RWPE2 (cell line): ENCODE results near the gene SPATA1.
"Not testable (repeated sequence)": the region's sequence is repeated elsewhere in the genome, so short reads cannot be mapped to it uniquely, and the experiment has no call there.

Source experiments
- ATAC-seq: fragments of 200-7000 bp; cut with Tn5 transposase; 3 replicates; pipeline ENCODE4 v1.9.1; 2021; ENCODE audit warnings: low read depth
- DNase-seq: peaks from one replicate; pipeline ENCODE4 v3.0.0-alpha.2; 2020; ENCODE audit warnings: low spot score
- H3K27ac ChIP-seq: fragments of 450-650 bp; 2 replicates; pipeline ENCODE4 v1.5.1; 2017; ENCODE audit warnings: mild to moderate bottlenecking; ENCODE audit not compliant: poor library complexity, severe bottlenecking
- H3K27me3 ChIP-seq: fragments of 250-450 bp; sonication (Bioruptor Pico); 2 replicates; pipeline ENCODE4 v1.5.1; 2021; ENCODE audit warnings: mild to moderate bottlenecking, moderate library complexity; ENCODE audit not compliant: insufficient read depth, poor library complexity, severe bottlenecking
- H3K36me3 ChIP-seq: fragments of 250-450 bp; sonication (Bioruptor Pico); 2 replicates; pipeline ENCODE4 v1.5.1; 2020; ENCODE audit warnings: low read depth, mild to moderate bottlenecking, moderate library complexity
- H3K4me1 ChIP-seq: fragments of 250-450 bp; sonication (Bioruptor Pico); 2 replicates; pipeline ENCODE4 v1.5.1; 2021; ENCODE audit warnings: mild to moderate bottlenecking, moderate library complexity; ENCODE audit not compliant: insufficient read depth, poor library complexity, severe bottlenecking
- H3K4me3 ChIP-seq: fragments of 250-450 bp; sonication (Bioruptor Pico); 2 replicates; pipeline ENCODE4 v1.5.1; 2021; ENCODE audit warnings: mild to moderate bottlenecking, moderate library complexity; ENCODE audit not compliant: severe bottlenecking
- H3K9me3 ChIP-seq: fragments of 250-450 bp; sonication (Bioruptor Pico); 2 replicates; pipeline ENCODE4 v1.5.1; 2021; ENCODE audit warnings: mild to moderate bottlenecking, moderate library complexity; ENCODE audit not compliant: severe bottlenecking
- CTCF ChIP-seq: fragments of 450-650 bp; IDR thresholded peaks from one replicate; pipeline ENCODE4 v1.5.1; 2017; ENCODE audit warnings: mild to moderate bottlenecking, moderate library complexity; ENCODE audit not compliant: poor library complexity, severe bottlenecking

Gene SPATA1

DNA sequence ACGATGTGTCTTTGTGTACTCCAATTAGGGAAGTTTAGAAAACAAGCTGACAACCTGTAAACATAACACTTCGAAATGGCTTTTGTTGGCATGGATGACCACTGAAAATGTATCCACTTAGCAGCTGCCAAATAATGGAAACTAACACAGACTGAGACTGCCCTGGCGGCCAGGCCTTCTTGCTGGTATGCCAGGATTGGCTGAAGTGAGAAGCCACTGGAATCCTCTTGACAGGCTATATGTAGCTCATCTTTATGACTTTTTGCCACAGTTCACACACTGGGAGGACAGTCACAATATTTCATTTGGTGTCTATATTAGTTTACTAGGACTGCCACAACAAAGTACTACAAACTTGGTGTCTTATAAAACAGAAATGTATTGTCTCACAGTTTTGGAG is 80.9 kb downstream of the SPATA1 start:
- H3K27me3 ChIP-seq, result no peaks in the 10 kb centered on the region
- TF ChIP-seq CTCF, result no peak
- H3K9me3 ChIP-seq, result no peaks in the 10 kb centered on the region
- no peak overlapping the region for H3K27ac ChIP-seq
- ATAC-seq (no peak), DNase-seq (no peak)
- H3K36me3 ChIP-seq, result no peaks in the 10 kb centered on the region
- H3K4me3 ChIP-seq, result no peak overlapping the region
- H3K4me1 ChIP-seq, result peaks cover 4% of the 10 kb centered on the region

DNA sequence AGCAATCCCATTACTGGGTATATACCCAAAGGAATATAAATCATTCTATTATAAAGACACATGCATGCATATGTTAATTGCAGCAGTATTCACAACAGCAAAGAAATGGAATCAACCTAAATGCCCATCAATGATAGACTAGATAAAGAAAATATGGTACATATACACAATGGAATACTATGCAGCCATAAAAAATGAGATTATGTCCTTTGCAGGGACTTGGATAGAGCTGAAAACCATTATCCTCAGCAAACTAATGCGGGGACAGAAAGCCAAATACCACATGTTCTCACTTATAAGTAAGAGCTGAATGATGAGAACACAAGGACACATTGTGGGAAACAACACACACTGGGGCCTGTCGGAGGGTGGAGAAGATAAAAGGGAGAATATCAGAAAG is 88.8 kb downstream of the SPATA1 start:
- H3K4me1 ChIP-seq, result peaks cover 11% of the 10 kb centered on the region
- DNase-seq, H3K27ac ChIP-seq, H3K36me3 ChIP-seq, H3K27me3 ChIP-seq, H3K4me3 ChIP-seq, H3K9me3 ChIP-seq, ATAC-seq: not testable (repeated sequence)

GRCh38 chr1:84597011-84597410 is 90.8 kb downstream of the SPATA1 start:
- Histone ChIP-seq H3K36me3 (no peaks in the 10 kb centered on the region), H3K4me1 (peaks cover 13% of the 10 kb centered on the region), H3K4me3 (no peak overlapping the region), H3K27ac (no peak overlapping the region), H3K9me3 (no peaks in the 10 kb centered on the region), H3K27me3 (no peaks in the 10 kb centered on the region)
- ATAC-seq, result no peak
- DNase-seq, result no peak
- no peak for TF ChIP-seq CTCF

GRCh38 chr1:84598418-84598817 is 92.2 kb downstream of the SPATA1 start:
- Histone ChIP-seq H3K27ac (peak overlapping the region; percentile 77), H3K4me1 (peaks cover 13% of the 10 kb centered on the region), H3K4me3 (no peak overlapping the region), H3K27me3 (no peaks in the 10 kb centered on the region), H3K36me3 (no peaks in the 10 kb centered on the region), H3K9me3 (no peaks in the 10 kb centered on the region)
- no peak for TF ChIP-seq CTCF
- ATAC-seq (no peak), DNase-seq (no peak)

- ATAC-seq, result peak; percentile 69
- Histone ChIP-seq H3K36me3 (no peaks in the 10 kb centered on the region), H3K27ac (peak overlapping the region; percentile 77), H3K9me3 (no peaks in the 10 kb centered on the region), H3K27me3 (no peaks in the 10 kb centered on the region), H3K4me1 (peaks cover 13% of the 10 kb centered on the region), H3K4me3 (no peak overlapping the region)
- no peak for TF ChIP-seq CTCF
- no peak for DNase-seq
Measured at GRCh38 chr1:84598846-84599741, 92.9 kb downstream of the SPATA1 start.
